GM18873 (cell line): ENCODE data around the gene ATG13.

Experiments
- ATAC-seq: cut with Tn5 transposase; IDR thresholded peaks from one replicate; pipeline ENCODE4 v1.9.1; 2021; ENCODE audit warnings: mild to moderate bottlenecking, moderate library complexity, moderate number of reproducible peaks; ENCODE audit not compliant: unreplicated experiment, low FRiP score

The ATG13 gene

GRCh38 chr11:46672381-46672839 is 55.1 kb downstream of the ATG13 start:
- ATAC-seq, result no peak

DNA sequence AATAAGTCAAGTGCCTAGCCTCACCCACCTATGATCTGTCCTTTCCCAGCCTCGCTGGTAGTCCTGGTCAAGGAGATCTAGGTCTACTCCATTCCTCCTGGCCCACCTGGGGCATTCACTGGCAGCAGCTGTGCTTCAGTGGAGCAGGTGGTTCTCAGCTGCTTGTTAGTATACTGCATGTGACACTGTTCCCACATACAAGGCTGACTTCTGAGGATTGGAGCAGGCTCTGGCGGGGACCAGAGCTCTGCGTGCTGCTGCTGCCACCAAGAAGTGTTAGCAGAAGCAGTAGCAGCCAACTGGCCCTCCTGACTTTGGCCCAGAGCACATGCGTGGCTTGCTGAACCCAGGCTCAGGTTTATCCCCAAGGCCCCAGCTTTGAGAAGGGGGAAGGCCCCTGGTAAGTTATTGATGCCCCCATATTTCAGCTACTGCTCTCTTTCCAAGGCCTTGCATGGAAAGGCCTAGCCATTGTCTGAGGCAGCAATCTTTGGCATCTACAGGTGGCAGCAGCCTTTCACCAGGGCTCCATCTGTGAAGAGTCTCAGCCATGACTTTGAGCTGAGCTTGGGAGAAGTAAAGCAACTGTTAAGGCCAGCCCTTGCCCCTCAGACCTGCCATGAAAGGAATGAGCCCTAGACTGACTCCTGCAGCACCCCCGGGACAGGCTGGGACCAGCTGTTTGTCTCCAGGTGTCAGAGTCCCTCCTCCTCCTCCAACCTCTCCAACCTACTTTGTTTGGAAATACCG is 56.5 kb downstream of the ATG13 start:
- no peak for ATAC-seq

- no peak for ATAC-seq
Observed at GRCh38 chr11:46674463-46675287, 57.3 kb downstream of the ATG13 start.

- no peak for ATAC-seq
Observed at GRCh38 chr11:46675288-46675851, 58.0 kb downstream of the ATG13 start.

GRCh38 chr11:46675949-46676348 is 58.6 kb downstream of the ATG13 start:
- no peak for ATAC-seq

GRCh38 chr11:46676436-46677158 is 59.2 kb downstream of the ATG13 start:
- no peak for ATAC-seq

GRCh38 chr11:46677169-46677568 is 59.8 kb downstream of the ATG13 start:
- ATAC-seq, result no peak

GRCh38 chr11:46677991-46678740 is 60.8 kb downstream of the ATG13 start:
- ATAC-seq, result no peak

DNA sequence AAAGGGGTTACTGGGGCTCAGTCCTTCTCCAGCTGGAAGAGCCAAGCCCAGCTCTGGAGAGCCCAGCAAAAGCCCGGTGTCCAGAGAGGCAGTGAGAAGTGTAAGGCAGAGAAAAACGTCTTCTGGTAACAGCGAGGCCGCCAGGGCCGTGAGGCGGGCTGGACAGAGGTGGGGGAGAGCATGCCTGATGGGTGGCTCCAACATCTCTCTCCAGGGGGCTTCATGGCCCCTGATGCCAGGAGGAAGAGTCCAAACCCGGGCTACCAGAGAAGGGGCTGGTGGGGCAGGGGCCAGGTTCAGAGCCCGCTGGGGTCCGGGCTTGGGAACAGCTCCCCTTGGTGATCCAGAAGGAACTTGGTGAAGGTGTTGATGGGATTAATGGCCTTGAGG is 61.4 kb downstream of the ATG13 start:
- no peak for ATAC-seq

DNA sequence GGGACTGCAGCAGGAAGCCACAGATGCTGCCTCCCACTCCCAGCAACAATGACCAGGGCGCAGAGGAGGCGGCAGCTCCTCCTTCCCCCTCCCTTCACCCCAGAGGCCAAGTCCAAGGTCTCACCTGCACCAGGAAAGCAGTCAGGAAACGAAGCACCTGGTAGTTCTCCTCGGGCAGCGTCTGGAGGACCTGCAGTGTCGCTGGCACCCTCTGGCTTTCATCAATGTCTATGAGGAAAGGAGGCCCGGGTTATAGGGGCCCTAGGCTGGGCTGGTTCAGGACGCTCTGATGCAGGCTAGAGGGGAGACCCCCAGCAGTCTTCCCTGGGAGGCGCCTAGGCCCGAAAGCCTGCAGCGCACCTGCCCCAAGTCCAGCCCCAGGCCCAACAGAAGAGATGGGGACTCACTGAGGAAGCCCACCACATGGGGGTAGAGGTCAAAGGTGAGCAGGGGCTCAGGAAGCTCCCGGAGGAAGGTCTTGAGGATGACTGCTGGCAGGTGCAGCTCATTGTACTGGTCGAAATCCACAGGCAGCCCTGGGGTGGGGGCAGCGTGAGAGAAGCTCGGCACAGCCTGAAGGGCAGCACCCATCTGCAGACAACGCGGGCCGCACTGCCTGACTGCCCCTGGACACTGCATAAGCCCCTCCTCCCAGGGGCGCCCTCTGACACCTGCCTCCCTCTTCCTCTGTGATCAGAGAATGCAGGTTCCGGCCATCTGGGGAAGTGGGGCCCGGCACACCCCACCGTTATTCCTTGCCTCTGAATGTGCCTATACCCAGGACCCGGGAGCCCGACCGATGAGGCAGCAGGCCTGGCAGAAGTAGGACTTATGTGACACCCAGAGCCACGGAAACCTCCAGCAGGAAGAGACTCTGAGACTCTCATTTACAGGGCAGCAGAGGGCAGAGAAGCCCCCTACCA is 62.1 kb downstream of the ATG13 start:
- ATAC-seq, result no peak

DNA sequence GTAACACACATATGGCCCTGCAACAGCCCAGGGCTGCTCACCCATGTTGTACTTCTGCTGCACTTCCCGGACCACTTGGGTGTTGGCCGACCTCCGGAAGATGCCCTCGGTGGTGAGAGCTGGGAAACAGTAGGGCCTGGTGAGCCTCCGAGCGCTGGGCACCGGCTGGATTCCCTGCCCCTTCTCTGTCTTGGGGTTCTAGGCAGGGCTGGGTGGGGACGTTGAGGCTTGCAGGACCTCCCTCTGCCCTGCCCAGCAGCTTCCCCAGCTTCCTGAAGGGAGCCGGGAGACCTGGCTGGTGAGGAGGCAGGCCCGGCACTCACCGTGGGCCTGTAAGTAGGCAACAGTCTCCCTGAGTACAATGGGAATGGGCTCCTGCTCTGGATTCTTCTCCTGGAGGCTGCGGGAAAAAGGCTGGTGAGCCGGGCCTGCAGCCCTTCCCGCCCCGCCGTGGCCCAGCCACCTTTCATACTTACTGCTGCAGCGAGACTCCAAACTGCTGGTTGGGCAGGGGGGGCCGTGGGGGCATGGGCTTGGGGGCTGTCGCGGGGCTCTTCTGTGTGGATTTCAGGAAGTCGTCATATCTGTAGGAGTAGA is 62.9 kb downstream of the ATG13 start:
- ATAC-seq, result no peak

DNA sequence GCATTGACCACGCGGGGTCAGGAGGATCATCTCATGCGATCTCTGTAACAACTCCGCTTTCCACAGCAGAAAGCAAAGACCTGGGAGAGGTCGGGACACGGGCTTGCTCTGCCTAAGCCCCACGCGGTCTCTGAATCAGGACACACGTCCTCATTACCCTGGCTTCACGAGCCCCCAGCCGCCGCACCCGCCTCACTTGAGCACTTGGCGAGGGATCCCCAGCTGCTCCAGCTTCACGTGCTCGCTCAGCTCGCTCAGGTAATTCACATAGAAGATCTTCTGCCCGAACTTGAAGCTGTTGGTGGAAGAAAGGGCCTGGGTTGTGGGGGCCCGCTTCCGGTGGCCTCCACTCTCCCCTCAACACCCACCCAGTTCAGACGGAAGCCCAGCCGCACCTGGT is 63.5 kb downstream of the ATG13 start:
- no peak for ATAC-seq

GRCh38 chr11:46681814-46682213 is 64.5 kb downstream of the ATG13 start:
- ATAC-seq, result no peak

DNA sequence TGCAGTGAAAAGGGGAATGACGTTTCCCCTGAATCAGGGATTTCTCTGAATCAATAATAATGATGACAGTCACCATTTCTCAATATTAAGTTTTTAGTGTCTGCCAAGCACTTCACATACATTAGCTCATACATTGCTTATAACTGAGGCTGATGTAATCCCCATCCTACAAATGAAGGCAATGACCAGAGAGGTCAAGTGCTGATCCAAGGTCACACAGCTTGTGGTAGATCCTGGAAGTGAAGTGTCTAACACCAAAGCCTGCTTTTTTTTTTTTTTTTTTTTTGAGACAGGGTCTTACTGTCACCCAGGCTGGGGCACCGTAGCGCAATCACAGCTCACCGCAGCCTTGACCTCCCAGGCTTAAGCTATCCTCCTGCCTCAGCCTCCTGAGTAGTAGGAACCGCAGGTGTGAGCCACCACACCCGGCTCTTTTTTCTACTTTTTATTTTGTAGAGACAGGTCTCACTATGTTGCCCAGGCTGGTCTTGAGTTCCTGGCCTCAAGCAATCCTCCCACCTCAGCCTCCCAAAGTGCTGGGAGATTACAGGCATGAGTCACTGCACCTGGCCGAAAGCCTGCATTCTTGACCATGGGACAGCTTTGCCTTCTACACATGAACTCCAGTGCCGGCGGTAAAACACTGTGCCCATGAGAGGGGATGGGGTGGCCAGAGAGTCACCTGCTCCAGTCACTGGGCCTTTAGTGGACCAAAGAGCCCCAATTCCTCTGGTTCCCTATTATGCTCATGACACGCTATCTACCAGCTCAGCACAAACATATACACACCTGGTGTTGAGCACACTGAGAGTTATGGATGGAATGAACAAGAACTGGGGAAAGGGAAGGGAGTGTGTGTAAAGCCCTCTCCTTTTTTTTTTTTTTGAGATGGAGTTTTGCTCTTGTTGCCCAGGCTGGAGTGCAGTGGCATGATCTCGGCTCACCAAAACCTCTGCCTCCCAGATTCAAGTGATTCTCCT is 65.7 kb downstream of the ATG13 start:
- no peak for ATAC-seq

- ATAC-seq, result no peak
Observed at GRCh38 chr11:46684367-46684766, 67.0 kb downstream of the ATG13 start.

GRCh38 chr11:46686886-46687795 is 69.8 kb downstream of the ATG13 start:
- ATAC-seq, result no peak
